ENCODE data around the gene WDR62. TPM values are rescaled to one million over a fixed set of nuclear protein-coding genes. Genes with fewer than 3 reads are reported as not detected.

Gene WDR62
- total RNA-seq, 1 experiment from 2014 or later: 30.0 TPM

DNA sequence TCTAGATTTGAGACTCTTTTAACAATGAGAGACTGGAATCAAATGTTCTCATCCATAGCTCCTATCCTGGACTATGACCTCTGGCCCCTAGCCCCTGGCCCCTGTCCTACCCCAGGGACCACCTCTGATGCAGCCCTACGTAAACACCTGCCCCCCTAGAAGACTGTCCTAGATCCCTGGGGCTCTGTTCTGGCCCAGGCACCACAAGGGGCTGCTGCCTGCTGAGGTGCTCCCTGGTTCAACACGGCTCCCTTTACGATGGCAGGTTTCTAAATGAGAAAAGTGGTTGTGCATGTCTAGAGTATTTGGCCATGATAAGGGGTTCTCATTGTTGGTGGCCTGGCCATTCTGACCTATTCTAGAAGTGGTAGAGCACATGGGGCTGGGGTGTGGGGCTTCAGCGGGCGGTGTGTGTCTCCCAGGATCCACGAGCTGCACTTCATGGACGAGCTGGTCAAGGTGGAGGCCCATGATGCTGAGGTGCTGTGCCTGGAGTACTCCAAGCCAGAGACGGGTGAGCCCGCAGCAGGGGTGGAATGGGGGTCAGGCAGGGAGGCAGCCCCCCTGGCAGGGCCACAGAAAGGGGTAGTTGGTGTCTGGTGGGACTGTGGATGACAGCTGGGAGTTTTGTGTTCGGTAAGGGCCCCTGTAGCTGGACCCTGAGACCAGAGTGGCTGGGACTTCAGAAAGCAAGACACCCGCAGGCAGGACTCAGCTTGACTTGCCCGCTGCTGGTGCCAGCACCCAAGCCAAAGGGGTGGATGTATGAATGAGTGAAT lies 29.7 kb downstream of the WDR62 start:
- no peak overlapping the region for H2BK20ac ChIP-seq (ENCODE audit: low read depth, low read length, poor library complexity, severe bottlenecking)
- no peak overlapping the region for H2BK5ac ChIP-seq (ENCODE audit: insufficient read length, low read length)
- no peaks in the 10 kb centered on the region for H3K79me2 ChIP-seq (ENCODE audit: insufficient read depth, low read length)
- no peak overlapping the region for H3K14ac ChIP-seq (ENCODE audit: insufficient read depth, low read length)
- no peak overlapping the region for H2AFZ ChIP-seq (ENCODE audit: low read length)
- H3K27ac ChIP-seq (ENCODE audit: insufficient read length, low read depth, low read length): no peak overlapping the region
- no peak overlapping the region for H4K8ac ChIP-seq (replicated peaks; ENCODE audit: insufficient read length, low read depth, low read length)
- no peak overlapping the region for H2AK5ac ChIP-seq (ENCODE audit: insufficient read length, low read length)
- H3K56ac ChIP-seq (ENCODE audit: insufficient read length, low read depth, low read length): no peak overlapping the region
- no peak overlapping the region for H3T11ph ChIP-seq (ENCODE audit: low read length)
- H3K27me3 Mint-ChIP-seq (ENCODE audit: low read depth): no peaks in the 10 kb centered on the region
- TF ChIP-seq, protein P1, sequence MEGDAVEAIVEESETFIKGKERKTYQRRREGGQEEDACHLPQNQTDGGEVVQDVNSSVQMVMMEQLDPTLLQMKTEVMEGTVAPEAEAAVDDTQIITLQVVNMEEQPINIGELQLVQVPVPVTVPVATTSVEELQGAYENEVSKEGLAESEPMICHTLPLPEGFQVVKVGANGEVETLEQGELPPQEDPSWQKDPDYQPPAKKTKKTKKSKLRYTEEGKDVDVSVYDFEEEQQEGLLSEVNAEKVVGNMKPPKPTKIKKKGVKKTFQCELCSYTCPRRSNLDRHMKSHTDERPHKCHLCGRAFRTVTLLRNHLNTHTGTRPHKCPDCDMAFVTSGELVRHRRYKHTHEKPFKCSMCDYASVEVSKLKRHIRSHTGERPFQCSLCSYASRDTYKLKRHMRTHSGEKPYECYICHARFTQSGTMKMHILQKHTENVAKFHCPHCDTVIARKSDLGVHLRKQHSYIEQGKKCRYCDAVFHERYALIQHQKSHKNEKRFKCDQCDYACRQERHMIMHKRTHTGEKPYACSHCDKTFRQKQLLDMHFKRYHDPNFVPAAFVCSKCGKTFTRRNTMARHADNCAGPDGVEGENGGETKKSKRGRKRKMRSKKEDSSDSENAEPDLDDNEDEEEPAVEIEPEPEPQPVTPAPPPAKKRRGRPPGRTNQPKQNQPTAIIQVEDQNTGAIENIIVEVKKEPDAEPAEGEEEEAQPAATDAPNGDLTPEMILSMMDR (conservative IDR thresholded peaks at IDR 0.05): no peak
- H3K9me3 ChIP-seq (ENCODE audit: control insufficient read depth, low read depth, low read length): no peaks in the 10 kb centered on the region
- no peak overlapping the region for H3K27ac Mint-ChIP-seq
- DNase-seq: no peak
- H3K4ac ChIP-seq (ENCODE audit: low read depth, low read length): no peak overlapping the region
- no peak overlapping the region for H3K9ac ChIP-seq (ENCODE audit: extremely low read depth, insufficient read length, low read length)
- H3K4me2 ChIP-seq (ENCODE audit: insufficient read depth, insufficient read length, low read length): no peak overlapping the region
- H3K27me3 ChIP-seq (ENCODE audit: insufficient read depth, low read length): no peaks in the 10 kb centered on the region
- H3K23me2 ChIP-seq (ENCODE audit: insufficient read length, low read depth, low read length, poor library complexity, severe bottlenecking): no peaks in the 10 kb centered on the region
- H2BK15ac ChIP-seq (ENCODE audit: low read depth, low read length): no peak overlapping the region
- no peak overlapping the region for H3K18ac ChIP-seq (ENCODE audit: insufficient read length, low read depth, low read length)
- H2BK12ac ChIP-seq (ENCODE audit: insufficient read length, low read depth, low read length): no peak overlapping the region
- H3K4me3 Mint-ChIP-seq: no peak overlapping the region
- no peak overlapping the region for H4K91ac ChIP-seq (ENCODE audit: insufficient read length, low read depth, low read length)
- H3K4me1 Mint-ChIP-seq: no peaks in the 10 kb centered on the region
- H3K23ac ChIP-seq (ENCODE audit: insufficient read length, low read depth, low read length): no peak overlapping the region
- H3K79me1 ChIP-seq (ENCODE audit: insufficient read depth, low read depth, low read length, poor library complexity, severe bottlenecking): no peaks in the 10 kb centered on the region
- peaks cover 52 to 89% (median 72%) of the 10 kb centered on the region in 3 experiments for H3K36me3 Mint-ChIP-seq (ENCODE audit: insufficient read depth in 1 of 3, low read depth in 3 of 3)
- no peak overlapping the region for H4K5ac ChIP-seq (ENCODE audit: insufficient read length, low read depth, low read length)
- whole genome bisulfite sequencing (ENCODE audit: extremely low coverage, insufficient read length, low lambda C conversion rate): no CpG with 5 or more reads among the region's 12 CpGs
- H4K20me1 ChIP-seq (ENCODE audit: control insufficient read depth, insufficient read depth, insufficient read length): peaks cover 2% of the 10 kb centered on the region
- no peak overlapping the region for H2BK120ac ChIP-seq (ENCODE audit: low read depth, low read length, poor library complexity, severe bottlenecking)
- no peaks in the 10 kb centered on the region for H3K9me3 Mint-ChIP-seq
- no peaks in the 10 kb centered on the region for H3K4me1 ChIP-seq (ENCODE audit: insufficient read depth, low read length)

Measured in H9 (cell line).